Left cardiac atrium (tissue), 4 donors: ENCODE measurements around the gene PTBP3. TPM values are rescaled to one million over a fixed set of nuclear protein-coding genes. Genes with fewer than 3 reads are reported as not detected.
"Not testable (repeated sequence)": the region's sequence is repeated elsewhere in the genome, so short reads cannot be mapped to it uniquely, and the experiment has no call there.

ENCODE experiments used
- ATAC-seq, 2 donors: fragments of 200-7000 bp; cut with Tn5 transposase; one replicate each; pipeline ENCODE4 v1.9.1; 2020; ENCODE audit warnings: mild to moderate bottlenecking in 2 of 2, moderate library complexity in 2 of 2
- DNase-seq: peaks from one replicate; pipeline ENCODE4 v3.0.0-alpha.2; 2020
- intact Hi-C, 2 donors: fragments of 100-400 bp; cut with DNase I; formaldehyde crosslinking; loops; one replicate each; pipeline versions ENCODE4 v1.14.1 to v1.15.1; 2022 to 2023
- total RNA-seq, 2 donors: library from RNA; stranded (reverse); fragmentation: NEBNext Ultra II Directional; extraction: Animal tissue kit (Norgen Biotek cat#: 25700); gene quantifications; one replicate each; pipeline ENCODE4 v1.2.1, GENCODE V29; 2021
- donor health status: DM: no; HTN: yes; CAD: no.
- donor health status: DM: no; HTN: yes; CAD: no; lungs with severe emphysema.
- donor health status: DM: yes; HTN: yes; CAD: no.
- donor health status: Dilated cardiomyopathy.

PTBP3 gene
- total RNA-seq, 2 donors from 2014 or later = 20.3 to 25.4 TPM

DNA sequence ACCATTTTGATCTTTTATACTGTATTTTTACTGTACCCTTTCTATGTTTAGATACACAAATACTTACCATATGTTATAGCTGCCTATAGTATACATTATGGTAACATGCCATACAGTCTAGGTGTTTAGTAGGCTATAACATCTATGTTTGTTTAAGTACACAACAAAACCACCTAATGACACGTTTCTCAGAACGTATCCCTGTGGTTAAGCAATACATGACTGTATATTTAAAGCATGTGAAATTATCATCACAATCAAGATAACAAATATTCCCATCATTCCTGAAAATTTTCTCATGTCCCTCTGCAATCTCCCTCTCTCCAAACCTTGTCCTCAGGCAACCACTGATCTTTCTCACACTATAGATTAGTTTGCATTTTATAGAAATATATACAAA lies 91.9 kb downstream of the PTBP3 start:
- intact Hi-C loops = no loop called here
- DNase-seq (no peak), ATAC-seq (no peak)

DNA sequence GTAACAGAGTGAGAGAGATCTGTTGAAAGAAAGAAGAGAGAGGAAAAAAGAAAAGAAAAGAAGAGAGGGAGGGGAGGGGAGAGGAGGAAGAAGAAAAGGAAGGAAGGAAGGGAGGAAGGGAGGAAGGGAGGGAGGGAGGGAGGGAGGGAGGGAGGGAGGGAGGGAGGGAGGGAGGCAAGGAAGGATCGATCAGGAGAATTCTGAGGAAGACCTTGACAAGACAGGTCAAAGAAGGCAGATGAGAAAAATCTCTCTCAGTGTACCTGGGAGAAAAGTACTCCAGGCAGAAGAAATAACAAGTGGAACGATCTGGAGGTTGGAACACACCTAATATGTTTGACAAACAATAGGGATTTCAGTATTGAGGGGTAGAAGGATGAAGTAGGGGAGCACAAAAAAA lies 93.7 kb downstream of the PTBP3 start:
- intact Hi-C loops = no loop called here
- no peak for ATAC-seq
- no peak for DNase-seq

DNA sequence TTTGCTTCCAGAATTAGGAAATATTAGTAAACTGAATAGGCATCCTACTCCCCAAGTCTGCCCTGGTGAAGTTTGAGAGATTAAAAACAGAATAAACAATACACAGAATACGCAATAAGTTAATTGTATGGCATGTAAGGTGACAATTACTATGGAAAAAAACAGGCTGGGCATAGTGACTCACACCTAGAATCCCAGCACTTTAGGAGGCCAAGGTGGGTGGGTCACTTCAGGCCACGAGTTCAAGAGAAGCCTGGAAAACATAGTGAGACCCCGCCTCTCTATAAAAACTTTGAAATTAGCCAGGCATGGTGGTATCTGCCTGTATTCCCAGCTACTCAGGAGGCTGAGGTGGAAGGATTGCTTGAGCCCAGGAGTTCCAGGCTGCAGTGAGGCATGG lies 94.1 kb downstream of the PTBP3 start:
- no peak for DNase-seq
- intact Hi-C loops = no loop called here
- no peak for ATAC-seq

DNA sequence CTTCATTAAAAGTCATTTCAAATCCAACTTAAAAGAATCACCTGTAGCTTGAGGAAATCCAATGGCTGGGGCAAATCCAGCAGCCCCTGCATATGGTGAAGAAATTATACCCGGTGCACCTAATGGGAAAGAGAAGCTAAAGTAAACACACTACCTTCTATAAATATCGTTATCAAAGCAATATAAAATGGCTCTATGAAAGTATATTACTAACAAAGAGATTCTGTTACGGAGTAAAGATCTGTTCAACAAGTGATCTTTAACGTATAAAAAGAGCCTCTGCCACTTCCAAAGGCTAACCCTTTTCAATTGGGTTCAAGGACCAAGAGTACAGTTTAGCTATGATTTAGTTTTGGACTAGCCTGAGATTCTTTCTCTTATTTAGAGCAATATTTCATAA lies 98.6 kb downstream of the PTBP3 start:
- intact Hi-C loops = no loop called here
- ATAC-seq (no peak), DNase-seq (no peak)

DNA sequence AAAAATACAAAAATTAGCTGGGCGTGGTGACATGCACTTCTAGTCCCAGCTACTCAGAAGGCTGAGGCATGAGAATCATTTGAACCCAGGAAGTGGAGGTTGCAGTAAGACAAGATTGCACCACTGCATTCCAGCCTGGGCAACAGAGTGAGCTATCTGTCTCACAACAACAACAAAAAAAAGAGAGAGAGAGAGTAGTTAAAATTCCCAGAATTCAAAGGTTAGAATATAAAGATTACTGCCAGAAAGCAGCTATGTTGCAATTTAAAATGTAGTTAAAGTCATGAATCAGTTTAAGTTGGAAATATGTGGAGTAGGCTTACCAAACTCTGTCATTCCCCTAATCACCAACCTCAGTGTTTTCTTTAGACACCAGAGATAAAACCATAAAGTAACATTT lies 99.7 kb downstream of the PTBP3 start:
- intact Hi-C loops = no loop called here
- no peak for DNase-seq
- ATAC-seq = peak in 1 of 2 donors; percentile 75

DNA sequence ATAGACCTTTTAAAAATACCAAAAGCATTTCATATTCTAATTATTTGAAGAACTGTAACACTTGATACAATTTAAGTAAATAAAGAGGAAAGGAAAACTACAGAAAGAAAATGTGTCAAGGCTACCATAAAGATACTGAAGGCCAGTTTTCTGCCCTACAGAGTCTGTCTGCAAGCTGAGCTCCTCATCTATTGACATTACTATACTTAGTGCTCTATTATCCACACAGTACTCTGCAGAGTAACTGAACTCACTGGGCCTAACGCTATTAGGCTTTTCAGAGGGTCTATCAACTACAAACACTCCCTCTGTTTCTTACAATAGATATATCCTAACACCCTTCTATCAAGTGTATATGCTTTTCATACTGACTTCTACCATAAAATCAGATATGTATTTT lies 101.2 kb downstream of the PTBP3 start:
- intact Hi-C loops = no loop called here
- DNase-seq (no peak), ATAC-seq (no peak)

DNA sequence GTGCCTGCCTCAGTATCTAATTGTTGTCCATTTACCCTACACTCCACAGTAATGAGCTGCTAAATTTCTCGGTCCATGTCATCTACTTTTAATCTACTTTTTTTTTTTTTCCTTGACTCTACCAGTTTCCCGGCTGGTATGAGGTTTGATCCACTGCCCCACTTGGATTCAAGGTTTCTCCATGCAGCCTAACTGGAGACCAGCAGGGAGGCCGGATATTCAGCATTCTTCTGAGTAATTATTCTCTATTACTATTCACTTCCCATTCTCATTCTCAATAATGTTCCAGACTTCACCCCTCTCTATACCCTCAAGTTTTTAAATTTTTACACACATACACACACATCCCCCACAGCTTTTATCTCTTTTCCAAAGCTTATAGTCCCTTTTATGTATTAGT lies 107.3 kb downstream of the PTBP3 start:
- ATAC-seq (no peak), DNase-seq (no peak)
- intact Hi-C loops = no loop called here

DNA sequence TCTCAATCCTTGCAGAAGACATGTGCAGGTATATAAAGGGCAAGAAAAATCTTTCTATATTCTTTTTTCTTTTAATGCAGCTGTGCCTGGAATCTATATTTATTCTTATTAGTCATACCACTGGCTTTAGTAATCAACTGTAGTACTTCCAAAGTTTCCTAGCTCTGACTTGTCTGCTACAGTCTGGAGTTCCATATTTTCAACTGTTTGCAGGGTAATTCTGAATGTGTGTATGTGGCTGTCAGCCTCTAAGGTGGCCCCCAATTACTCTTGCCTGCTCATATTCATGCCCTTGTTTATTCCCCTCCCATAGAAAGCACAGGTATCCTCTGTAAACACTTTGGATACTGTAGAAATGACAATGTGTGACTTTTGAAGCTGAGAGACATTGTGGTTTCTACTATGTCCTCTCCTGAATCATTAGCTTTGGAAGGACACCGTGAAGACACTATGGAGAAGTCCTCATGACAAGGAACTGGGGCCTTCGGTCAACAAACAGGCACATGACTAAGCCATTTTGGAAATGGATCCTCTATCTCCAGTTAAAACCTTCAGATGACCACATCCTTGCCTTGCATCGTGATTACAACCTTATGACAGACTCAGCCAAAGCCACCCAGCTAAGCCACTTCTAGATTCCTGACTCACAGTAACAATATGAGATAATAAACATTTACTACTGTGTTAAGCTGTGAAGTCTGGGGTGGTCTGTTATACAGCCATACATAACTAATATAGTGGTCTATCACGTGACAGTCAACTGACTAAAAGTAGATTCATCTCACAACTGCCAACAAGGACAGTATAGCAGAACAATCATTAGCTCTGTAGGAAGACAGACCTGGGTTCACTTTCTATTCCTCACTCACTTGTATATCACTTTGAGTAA lies 108.8 kb downstream of the PTBP3 start:
- ATAC-seq = no peak
- DNase-seq = no peak
- intact Hi-C loops = no loop called here

DNA sequence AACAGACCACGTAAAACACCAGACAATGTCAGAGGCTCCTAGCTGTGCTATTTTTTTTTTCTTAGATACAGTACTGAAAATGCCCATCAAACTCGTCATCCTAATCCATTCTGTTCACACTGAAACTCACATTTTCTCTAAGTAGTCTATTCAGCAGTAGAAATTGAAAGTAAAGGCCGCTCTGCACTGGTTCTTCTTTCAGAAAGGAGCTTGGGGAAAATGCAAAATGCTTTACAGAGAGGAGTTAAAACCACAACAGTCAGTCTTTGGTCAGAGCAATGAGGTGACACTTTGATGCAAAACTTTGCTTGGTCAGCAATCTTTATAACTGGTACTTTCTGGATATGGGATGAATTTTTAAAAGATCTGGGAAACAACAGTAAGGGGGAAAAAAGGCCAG lies 114.5 kb downstream of the PTBP3 start:
- intact Hi-C loops = no loop called here
- no peak for DNase-seq

DNA sequence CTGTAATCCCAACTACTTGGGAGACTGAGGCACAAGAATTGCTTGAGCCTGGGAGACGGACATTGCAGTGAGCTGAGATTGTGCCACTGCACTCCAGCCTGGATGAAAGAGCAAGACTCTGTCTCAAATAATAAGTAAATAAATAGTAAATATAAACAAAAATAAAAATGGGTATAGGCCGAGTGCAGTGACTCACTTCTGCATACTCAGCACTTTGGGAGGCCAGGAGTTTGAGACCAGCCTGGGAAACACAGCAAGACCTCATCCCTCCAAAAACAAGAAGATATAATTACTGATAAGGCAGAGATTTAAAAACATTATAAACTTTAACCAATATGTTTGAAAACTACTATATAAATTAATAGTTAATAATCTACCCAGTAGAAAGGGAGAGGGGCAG lies 120.5 kb downstream of the PTBP3 start:
- intact Hi-C loops = no loop called here

More for the DNA sequence above, 114.5 kb downstream of the PTBP3 start:
- ATAC-seq = no peak

DNA sequence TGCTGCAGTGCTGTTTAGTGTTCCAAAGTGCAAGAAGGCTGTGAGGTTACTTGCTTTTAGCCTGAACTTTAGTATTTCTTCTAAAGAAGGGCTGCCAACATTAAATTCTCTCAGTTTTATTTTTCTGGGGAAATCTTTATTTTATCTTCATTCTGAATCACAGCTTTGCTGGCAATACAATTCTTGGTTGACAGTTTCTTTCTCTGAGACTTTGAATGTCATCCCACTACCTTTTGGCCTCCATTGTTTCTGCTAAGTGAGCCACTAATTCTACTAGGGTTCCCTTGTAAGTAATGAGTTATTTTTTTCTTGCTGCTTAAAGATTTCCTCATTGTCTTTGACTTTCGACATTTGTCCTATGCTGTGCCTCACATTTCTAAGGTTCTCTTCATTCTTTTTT lies 126.0 kb downstream of the PTBP3 start:
- intact Hi-C loops = no loop called here
- no peak for ATAC-seq
- DNase-seq = no peak

More for the DNA sequence above, 120.5 kb downstream of the PTBP3 start:
- ATAC-seq (no peak), DNase-seq (no peak)

DNA sequence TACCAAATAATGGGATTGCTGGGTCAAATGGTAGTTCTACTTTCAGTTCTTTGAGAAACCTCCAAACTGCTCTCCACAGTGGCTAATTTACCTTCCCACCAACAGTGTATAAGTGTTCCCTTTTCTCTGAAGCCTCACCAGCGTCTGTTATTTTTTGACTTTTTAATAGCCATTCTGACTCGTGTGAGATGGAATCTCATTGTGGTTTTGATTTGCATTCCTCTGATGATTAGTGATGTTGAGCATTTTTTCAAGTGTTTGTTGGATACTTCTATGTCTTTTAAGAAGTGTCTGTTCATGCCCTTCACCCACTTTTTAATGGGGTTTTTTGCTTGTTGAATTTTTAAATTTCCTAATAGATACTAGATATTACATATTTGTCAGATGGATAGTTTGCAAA lies 129.9 kb downstream of the PTBP3 start:
- no peak for ATAC-seq
- no peak for DNase-seq
- intact Hi-C loops = no loop called here

DNA sequence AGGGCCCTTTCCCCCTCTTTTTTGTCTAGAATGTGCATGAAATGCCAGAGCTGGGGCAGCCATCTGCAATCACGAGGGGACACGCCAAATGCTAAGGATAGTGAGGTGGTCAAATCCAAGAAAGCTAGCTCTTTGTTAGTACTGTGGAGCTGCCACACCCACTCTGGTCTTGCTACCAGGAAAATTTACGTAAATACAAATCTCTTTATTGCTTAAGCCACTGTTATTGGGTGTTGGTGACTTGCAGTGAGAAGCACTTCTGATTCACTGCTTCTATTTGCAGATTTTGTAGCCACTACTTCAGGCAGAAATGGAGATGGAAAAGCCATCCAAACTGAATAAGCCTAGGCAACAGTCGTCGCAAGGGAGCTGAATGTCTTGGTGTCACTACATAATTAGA lies 132.7 kb downstream of the PTBP3 start:
- ATAC-seq = no peak

DNA sequence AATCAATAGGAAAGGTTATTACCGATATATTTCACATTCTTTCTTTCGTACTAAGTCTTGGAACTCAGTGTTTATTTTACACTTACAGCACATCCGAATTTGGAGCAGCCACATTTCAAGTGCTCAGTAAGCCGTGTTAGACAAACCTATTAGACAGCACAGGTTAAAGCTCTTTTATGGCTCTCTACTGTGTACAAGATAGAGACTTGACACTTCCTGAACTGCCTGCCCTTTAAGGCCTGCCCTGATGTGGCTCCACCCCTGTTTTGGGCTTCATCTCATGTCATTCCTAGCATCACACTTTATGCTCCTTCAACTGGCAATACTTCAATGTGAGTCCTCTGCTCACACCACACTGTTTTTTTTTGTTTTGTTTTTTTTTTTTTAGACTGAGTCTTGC lies 134.8 kb downstream of the PTBP3 start:
- ATAC-seq (no peak), DNase-seq (no peak)
- intact Hi-C loops = no loop called here

More for the DNA sequence above, 132.7 kb downstream of the PTBP3 start:
- DNase-seq = no peak
- intact Hi-C loops = no loop called here

DNA sequence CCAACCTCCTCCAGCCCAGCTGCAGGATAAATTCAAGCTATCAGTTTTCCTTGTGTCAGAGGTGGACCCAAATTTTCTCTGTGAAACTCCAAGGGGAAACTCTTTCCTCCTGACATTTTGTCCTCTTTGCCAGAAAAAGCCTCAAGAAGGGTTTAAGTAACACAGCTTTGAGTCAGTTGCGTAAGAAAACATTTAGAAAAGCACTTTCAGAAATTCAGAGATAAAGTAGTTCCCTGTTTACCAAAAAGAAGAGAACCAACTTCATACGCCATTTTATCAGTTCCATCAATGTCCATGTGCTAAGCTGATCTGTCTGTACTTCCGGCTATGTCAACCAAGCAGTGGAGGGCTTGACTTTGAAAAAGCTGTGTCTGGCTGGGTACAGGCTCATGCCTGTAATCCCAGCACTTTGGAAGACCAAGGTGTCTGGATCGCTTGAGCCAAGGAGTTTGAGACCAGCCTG lies 138.4 kb downstream of the PTBP3 start:
- ATAC-seq (peak; percentile 62 to 80), DNase-seq (no peak)
- intact Hi-C loops = no loop called here

DNA sequence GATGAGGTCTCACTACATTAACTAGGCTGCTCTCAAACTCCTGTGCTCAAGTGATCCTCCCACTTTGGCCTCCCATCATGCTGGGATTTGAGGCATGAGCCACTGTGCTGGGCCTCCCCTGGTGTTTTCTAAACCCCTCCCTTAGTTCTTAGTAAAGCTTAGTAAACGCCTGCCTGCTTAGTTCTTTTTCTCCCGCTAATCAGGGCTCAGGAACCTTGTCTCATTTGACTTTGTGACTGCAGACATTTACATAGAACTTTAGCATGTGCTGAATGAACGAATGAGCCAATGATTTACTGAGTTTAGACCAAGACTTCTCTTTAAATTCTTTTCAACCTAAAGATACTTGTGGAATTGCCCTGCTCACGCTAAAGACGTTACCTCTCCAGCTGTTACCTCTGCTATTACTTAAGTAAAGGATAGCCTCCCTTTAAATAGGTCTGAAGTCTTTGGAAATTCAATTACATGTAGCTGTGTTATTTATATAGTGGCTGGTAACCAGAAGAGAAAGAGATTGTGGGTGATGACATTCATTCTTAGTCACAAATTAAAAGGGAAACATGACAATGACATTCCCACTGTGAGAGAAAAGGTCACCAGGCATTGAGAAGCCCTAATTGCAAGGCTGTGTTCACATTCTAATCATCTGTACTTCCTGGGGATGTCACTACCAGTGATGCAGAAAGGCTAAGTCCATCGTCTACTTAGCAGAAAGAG lies 139.7 kb downstream of the PTBP3 start:
- intact Hi-C loops = no loop called here
- DNase-seq (no peak), ATAC-seq (peak; percentile 10 to 20)

DNA sequence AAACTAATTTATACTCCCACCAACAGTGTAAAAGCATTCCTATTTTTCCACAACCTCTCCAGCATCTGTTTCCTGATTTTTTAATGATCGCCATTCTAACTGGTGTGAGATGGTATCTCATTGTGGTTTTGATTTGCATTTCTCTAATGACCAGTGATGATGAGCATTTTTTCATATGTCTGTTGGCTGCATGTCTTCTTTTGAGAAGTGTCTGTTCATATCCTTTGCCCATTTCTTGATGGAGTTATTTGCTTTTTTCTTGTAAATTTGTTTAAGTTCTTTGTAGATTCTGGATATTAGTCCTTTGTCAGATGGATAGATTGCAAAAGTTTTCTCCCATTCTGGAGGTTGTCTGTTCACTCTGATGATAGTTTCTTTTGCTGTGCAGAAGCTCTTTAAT lies 143.1 kb downstream of the PTBP3 start:
- ATAC-seq, DNase-seq, intact Hi-C loops: not testable (repeated sequence)

DNA sequence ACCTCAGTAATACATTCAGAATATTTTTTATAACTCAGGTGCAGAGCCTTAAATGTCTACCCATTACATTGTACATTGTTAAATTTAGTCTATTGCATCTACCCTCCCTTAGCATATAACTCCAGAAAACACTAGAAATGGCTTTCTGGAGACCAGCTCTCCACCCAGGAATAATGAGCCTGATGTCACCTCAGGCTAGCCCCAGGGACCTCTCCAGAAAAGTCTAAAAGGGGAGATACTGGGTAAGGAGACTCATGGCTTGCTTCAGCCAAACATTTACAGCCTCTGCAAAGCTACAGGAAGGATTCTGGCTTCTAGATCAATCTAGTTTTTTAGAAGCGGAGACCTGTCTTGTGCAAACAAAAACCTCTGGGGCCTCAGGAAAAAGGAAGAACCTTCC lies 144.5 kb downstream of the PTBP3 start:
- DNase-seq (no peak), ATAC-seq (no peak)

DNA sequence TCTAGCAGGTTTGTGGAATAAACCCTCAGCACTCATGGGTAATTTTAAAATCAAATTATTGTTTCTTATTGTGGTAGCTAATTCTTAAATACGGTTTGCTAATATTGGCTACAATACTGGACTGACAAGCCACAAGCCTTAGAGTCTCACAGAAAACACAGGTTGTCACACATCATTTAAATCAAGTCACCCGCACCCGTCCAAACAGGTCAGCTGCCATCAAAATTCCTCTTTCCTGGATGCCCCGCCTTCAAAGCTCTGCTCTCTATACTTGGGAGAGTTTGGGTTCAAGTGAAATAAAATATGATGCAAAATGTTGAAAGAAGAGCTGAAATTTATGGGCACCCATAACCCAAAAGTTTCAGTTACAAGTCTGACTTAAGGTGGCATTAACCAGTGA lies 146.0 kb downstream of the PTBP3 start:
- intact Hi-C loops = no loop called here
- ATAC-seq (no peak), DNase-seq (no peak)

More for the DNA sequence above, 144.5 kb downstream of the PTBP3 start:
- intact Hi-C loops = no loop called here

DNA sequence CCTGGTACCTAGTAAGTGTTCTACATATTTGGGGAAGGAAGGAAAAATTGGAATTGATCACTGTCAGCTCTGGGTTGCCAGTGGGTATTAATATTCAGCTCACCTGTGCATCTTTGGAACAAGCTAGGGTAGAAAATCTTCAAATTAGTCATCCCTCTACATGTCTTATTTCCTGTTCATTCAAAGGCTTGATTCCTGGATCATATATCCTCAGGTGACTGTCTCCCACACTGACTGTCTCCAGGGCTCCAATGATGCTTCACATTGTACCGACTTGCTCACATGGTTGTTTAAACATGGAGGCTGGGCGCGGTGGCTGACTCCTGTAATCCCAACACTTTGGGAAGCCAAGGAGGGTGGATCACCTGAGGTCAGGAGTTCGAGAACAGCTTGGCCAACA lies 146.7 kb downstream of the PTBP3 start:
- no peak for DNase-seq
- no peak for ATAC-seq
- intact Hi-C loops = no loop called here

DNA sequence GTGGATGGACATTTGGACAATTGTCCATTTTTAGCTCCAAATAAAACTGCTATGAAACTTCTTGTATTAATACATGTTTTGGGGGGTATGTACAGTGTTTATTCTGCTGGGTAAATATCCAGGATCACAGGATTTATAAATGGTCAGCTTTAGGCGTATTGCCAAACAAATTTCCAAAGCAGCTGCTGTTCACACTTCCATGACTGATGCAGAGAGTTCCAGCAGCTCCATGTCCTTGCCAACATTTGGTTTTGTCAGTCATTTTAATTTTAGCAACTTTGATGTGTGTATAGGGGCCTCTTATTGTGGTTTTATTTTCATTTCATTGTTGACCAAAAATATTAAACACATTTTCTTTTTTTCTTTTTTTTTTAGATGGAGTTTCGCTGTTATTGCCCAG lies 148.5 kb downstream of the PTBP3 start:
- intact Hi-C loops = no loop called here
- ATAC-seq = no peak
- DNase-seq = no peak
